ENCODE data around the gene RXRG.

RXRG gene

GRCh38 chr1:165367375-165367993 is 77.4 kb downstream of the RXRG start:
- TF ChIP-seq, protein P1, sequence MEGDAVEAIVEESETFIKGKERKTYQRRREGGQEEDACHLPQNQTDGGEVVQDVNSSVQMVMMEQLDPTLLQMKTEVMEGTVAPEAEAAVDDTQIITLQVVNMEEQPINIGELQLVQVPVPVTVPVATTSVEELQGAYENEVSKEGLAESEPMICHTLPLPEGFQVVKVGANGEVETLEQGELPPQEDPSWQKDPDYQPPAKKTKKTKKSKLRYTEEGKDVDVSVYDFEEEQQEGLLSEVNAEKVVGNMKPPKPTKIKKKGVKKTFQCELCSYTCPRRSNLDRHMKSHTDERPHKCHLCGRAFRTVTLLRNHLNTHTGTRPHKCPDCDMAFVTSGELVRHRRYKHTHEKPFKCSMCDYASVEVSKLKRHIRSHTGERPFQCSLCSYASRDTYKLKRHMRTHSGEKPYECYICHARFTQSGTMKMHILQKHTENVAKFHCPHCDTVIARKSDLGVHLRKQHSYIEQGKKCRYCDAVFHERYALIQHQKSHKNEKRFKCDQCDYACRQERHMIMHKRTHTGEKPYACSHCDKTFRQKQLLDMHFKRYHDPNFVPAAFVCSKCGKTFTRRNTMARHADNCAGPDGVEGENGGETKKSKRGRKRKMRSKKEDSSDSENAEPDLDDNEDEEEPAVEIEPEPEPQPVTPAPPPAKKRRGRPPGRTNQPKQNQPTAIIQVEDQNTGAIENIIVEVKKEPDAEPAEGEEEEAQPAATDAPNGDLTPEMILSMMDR (IDR thresholded peaks at IDR 0.05; ENCODE audit: low read depth, low read length): peak; percentile 93
- H3K4me3 ChIP-seq (replicated peaks in 1 of 2; ENCODE audit: low read depth in 2 of 2, low read length in 2 of 2): no peak overlapping the region
- DNase-seq (ENCODE audit: low read depth in 2 of 2): peak; percentile 76 to 83

DNA sequence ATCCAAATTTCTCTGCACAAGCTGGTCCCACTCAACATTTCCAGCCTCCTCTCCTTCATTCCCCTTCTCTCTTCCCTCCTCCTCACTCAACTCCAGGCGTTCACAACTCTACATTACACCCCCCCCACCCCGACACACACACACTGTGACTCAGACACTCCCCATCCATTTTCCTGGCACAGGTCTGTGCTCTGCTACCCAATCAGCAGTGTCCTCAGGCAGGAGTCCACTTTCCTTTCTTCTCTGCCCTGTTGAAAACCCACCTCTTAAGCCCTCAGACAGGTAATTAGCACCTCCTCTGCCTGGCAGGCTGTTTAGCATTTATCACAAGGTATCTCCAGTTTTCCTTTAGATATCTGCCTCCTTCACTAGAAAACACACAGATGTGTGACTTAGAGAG is 79.6 kb downstream of the RXRG start:
- no peak for DNase-seq (ENCODE audit: low read depth in 2 of 2)
- no peak overlapping the region for H3K4me3 ChIP-seq (replicated peaks in 1 of 2; ENCODE audit: low read depth in 2 of 2, low read length in 2 of 2)
- TF ChIP-seq, protein P1 (IDR thresholded peaks at IDR 0.05; ENCODE audit: low read depth, low read length): no peak

GRCh38 chr1:165364568-165365133 is 80.3 kb downstream of the RXRG start:
- TF ChIP-seq, protein P1 (IDR thresholded peaks at IDR 0.05; ENCODE audit: low read depth, low read length): no peak
- no peak for DNase-seq (ENCODE audit: low read depth in 2 of 2)
- no peak overlapping the region for H3K4me3 ChIP-seq (replicated peaks in 1 of 2; ENCODE audit: low read depth in 2 of 2, low read length in 2 of 2)

- H3K4me3 ChIP-seq (replicated peaks in 1 of 2; ENCODE audit: low read depth in 2 of 2, low read length in 2 of 2): no peak overlapping the region
- no peak for DNase-seq (ENCODE audit: low read depth in 2 of 2)
- TF ChIP-seq, protein P1 (IDR thresholded peaks at IDR 0.05; ENCODE audit: low read depth, low read length): no peak
Measured at GRCh38 chr1:165356876-165357275, 88.0 kb downstream of the RXRG start.

DNA sequence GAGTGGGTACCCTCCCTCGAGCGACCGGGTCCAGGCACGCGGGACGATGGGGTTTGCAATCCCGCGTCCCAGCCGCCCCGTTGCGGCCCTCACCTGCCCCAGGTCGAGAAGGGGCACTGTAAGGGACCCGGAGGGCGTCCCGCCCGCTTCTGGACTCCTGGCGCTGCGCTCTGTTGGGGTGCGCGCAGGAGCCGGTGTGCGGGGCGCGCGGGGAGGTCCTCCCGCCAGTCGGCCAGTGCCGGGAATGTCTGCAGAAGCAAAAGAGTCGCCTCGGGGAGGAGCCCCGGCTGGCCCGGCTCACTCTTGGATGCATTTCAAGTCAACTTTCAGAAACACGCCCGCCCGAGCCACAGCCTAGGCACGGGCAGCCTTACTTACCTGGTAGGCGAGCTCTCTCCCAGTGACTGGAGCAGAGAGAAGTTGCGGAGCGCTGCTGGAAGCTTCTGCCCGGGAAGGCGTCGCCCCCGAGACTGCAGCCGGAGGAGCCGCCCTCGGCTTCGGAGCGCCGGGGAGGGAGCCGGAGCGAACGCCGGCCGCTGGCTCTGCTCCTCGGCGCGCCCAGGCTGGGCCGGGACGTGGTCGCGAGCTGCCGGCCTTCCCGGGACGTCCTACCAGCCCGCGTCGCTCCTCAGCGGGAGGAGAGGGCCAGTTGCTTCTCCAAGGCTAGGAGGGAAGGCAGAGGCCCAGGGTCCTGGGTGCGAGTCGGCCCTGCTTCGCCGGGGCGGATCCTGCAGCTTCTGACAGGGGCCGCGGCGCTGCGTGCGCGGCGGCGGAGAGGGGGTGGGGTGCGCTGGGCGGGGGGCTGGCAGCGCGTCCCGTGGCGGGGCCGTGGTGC is 88.7 kb downstream of the RXRG start, which contains the start of gene LMX1A:
Gene LMX1A (minus strand): TSS at position 739 of the 835 bp plus-strand sequence. CDS start 1,156 bp downstream, outside the sequence.
- H3K4me3 ChIP-seq (replicated peaks in 1 of 2; ENCODE audit: low read depth in 2 of 2, low read length in 2 of 2): peak within 1 kb of the TSS in 1 of 2 donors; percentile 35
- TF ChIP-seq, protein P1 (IDR thresholded peaks at IDR 0.05; ENCODE audit: low read depth, low read length): no peak
- peak in 1 of 2 donors; percentile 18 for DNase-seq (ENCODE audit: low read depth in 2 of 2)

GRCh38 chr1:165355139-165355976 is 89.6 kb downstream of the RXRG start:
- DNase-seq (ENCODE audit: low read depth in 2 of 2): no peak
- H3K4me3 ChIP-seq (replicated peaks in 1 of 2; ENCODE audit: low read depth in 2 of 2, low read length in 2 of 2): no peak overlapping the region
- TF ChIP-seq, protein P1 (IDR thresholded peaks at IDR 0.05; ENCODE audit: low read depth, low read length): no peak

All from cardiac fibroblast (primary cell).